Adipocyte (in vitro differentiated cells): Measurements from ENCODE around the gene DGLUCY.
"Not testable (repeated sequence)": the region's sequence is repeated elsewhere in the genome, so short reads cannot be mapped to it uniquely, and the experiment has no call there.

Experiments
- DNase-seq: peaks from one replicate; pipeline ENCODE4 v3.0.0-alpha.2; 2015; ENCODE audit warnings: low read depth
- H3K27me3 ChIP-seq: replicated peaks from 2 replicates; pipeline ENCODE4 v1.7.0; 2013; ENCODE audit warnings: mild to moderate bottlenecking, low read length, moderate library complexity; ENCODE audit not compliant: control insufficient read depth, insufficient read depth
- H3K36me3 ChIP-seq: 2 replicates; pipeline ENCODE4 v1.7.0; 2013; ENCODE audit warnings: low read length, mild to moderate bottlenecking, moderate library complexity; ENCODE audit not compliant: control insufficient read depth, insufficient read depth, severe bottlenecking
- H3K4me1 ChIP-seq: 2 replicates; pipeline ENCODE4 v1.7.0; 2013; ENCODE audit warnings: mild to moderate bottlenecking, low read length, moderate library complexity; ENCODE audit not compliant: control insufficient read depth, insufficient read depth
- H3K4me3 ChIP-seq: 2 replicates; pipeline ENCODE4 v1.7.0; 2013; ENCODE audit warnings: mild to moderate bottlenecking, low read length, moderate library complexity
- H3K9ac ChIP-seq: 2 replicates; pipeline ENCODE4 v1.7.0; 2013; ENCODE audit warnings: mild to moderate bottlenecking, low read length, moderate library complexity
- H3K9me3 ChIP-seq: 2 replicates; pipeline ENCODE4 v1.7.0; 2013; ENCODE audit warnings: mild to moderate bottlenecking, low read length, moderate library complexity; ENCODE audit not compliant: control insufficient read depth

DGLUCY gene

DNA sequence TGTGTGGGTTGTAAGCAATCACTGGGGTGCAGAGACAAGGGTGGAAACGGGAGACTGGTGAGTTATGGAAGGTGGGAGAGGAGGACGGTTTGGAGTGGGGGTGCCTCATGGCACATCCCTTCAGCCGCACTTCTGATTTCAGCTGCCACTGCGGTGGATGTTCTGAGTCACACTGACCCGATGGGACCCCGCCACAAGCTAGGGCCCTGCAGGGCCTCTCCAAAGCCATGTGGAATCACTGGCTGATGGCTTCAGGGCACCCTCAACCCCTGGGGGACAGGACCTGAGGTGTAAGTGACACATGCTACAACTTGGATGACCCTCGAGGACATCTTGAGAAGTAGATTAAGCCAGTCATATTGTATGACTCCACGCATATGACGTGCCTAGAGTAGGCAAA lies 77.0 kb downstream of the DGLUCY start:
- no peak for DNase-seq
- peaks cover 42% of the 10 kb centered on the region for H3K36me3 ChIP-seq
- no peak overlapping the region for H3K9ac ChIP-seq
- H3K4me1 ChIP-seq: peaks cover 7% of the 10 kb centered on the region
- no peaks in the 10 kb centered on the region for H3K9me3 ChIP-seq
- no peak overlapping the region for H3K4me3 ChIP-seq
- H3K27me3 ChIP-seq: no peaks in the 10 kb centered on the region

DNA sequence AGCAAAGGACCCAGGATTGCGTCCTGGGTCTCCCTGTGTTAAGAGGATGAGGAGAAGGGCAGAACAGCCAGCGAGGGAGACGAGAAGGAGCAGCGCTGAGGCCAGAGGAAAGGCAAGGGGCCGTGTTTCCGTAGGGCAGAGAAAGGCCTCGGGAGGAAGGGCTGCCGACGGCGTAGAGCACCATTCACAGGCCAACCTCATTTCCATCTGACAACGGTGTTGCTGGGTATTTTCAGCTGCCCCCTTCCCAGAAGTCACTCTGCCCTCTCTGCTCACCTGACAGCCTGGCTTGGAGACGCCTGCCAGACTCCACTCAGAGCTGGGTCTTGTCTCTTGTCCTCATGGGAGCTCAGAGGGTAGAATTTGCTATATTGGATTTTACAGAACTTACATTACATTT lies 79.2 kb downstream of the DGLUCY start:
- Histone ChIP-seq H3K9me3 (no peaks in the 10 kb centered on the region), H3K36me3 (peaks cover 51% of the 10 kb centered on the region), H3K4me1 (no peaks in the 10 kb centered on the region), H3K4me3 (no peak overlapping the region), H3K9ac (no peak overlapping the region), H3K27me3 (no peaks in the 10 kb centered on the region)
- DNase-seq: no peak

DNA sequence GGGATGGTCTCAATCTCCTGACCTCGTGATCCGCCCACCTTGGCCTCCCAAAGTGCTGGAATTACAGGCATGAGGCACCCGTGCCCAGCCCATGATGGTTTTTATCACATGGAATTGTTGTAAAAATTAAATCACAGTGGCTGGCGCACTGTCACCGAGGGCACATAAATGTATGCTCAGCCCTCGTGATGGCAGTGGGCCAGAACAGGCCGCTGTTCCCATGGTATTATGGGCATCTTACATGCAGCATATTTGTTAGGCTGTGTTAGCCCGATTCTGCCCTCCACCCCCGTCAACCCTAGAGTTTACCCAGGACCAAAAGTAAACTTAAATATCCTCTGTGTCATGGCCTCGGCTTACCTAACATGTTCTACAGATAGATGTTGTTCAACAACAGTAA lies 82.0 kb downstream of the DGLUCY start:
- no peaks in the 10 kb centered on the region for H3K4me1 ChIP-seq
- H3K36me3 ChIP-seq: peaks cover 58% of the 10 kb centered on the region
- H3K27me3 ChIP-seq: no peaks in the 10 kb centered on the region
- no peak for DNase-seq
- no peaks in the 10 kb centered on the region for H3K9me3 ChIP-seq
- no peak overlapping the region for H3K4me3 ChIP-seq
- no peak overlapping the region for H3K9ac ChIP-seq

DNA sequence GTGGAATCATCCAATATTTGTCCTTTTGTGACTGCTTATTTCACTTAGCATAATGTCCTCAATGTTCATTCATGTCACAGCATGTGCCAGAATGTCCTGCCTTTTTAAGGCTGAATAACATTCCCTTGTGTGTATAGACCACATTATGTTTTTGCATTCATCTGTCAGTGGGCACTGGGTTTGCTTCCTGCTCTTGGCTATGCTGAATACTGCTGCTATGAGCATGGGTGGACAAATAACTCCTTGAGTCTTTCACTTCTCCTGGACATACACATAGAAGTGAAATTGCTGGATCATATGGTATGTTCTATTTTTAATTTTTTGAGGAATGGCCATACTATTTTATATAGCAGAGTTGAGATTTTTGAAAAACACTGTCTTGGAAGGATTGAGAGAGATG lies 83.8 kb downstream of the DGLUCY start:
- Histone ChIP-seq H3K4me1 (peaks cover 5% of the 10 kb centered on the region), H3K9ac (no peak overlapping the region), H3K27me3 (no peaks in the 10 kb centered on the region), H3K36me3 (peaks cover 49% of the 10 kb centered on the region), H3K4me3 (no peak overlapping the region), H3K9me3 (no peaks in the 10 kb centered on the region)
- DNase-seq: no peak

- H3K9ac ChIP-seq, H3K4me3 ChIP-seq, H3K4me1 ChIP-seq, H3K9me3 ChIP-seq, DNase-seq, H3K27me3 ChIP-seq: not testable (repeated sequence)
- peaks cover 64% of the 10 kb centered on the region for H3K36me3 ChIP-seq
Observed at GRCh38 chr14:91200802-91201201, 86.9 kb downstream of the DGLUCY start.

GRCh38 chr14:91202234-91202974 lies 88.5 kb downstream of the DGLUCY start:
- DNase-seq: no peak
- peaks cover 63% of the 10 kb centered on the region for H3K36me3 ChIP-seq
- H3K27me3 ChIP-seq: no peaks in the 10 kb centered on the region
- no peak overlapping the region for H3K9ac ChIP-seq
- H3K4me1 ChIP-seq: peaks cover 5% of the 10 kb centered on the region
- H3K9me3 ChIP-seq: no peaks in the 10 kb centered on the region
- no peak overlapping the region for H3K4me3 ChIP-seq

DNA sequence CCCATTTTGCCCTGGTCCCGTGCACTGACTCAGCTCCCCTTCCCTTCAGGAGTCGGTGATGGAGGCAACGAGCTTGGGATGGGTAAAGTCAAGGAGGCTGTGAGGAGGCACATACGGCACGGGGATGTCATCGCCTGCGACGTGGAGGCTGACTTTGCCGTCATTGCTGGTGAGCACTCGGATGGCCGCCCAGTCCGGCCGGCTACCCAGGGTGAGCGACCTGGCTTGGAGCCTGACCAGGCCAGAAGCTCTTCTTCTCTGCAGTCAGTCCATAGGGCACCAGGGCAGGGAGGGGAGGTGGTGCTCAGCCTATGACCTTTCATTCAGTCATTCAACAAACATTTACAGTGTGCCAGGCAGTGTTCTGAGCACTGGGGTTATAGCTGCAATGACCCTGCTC lies 90.8 kb downstream of the DGLUCY start:
- H3K9me3 ChIP-seq: no peaks in the 10 kb centered on the region
- H3K27me3 ChIP-seq: no peaks in the 10 kb centered on the region
- no peak overlapping the region for H3K9ac ChIP-seq
- no peak for DNase-seq
- peaks cover 5% of the 10 kb centered on the region for H3K4me1 ChIP-seq
- no peak overlapping the region for H3K4me3 ChIP-seq
- H3K36me3 ChIP-seq: peaks cover 57% of the 10 kb centered on the region

GRCh38 chr14:91205459-91205858 lies 91.6 kb downstream of the DGLUCY start:
- DNase-seq: no peak
- Histone ChIP-seq H3K36me3 (peaks cover 53% of the 10 kb centered on the region), H3K9ac (no peak overlapping the region), H3K27me3 (no peaks in the 10 kb centered on the region), H3K4me1 (peaks cover 5% of the 10 kb centered on the region), H3K4me3 (no peak overlapping the region), H3K9me3 (no peaks in the 10 kb centered on the region)

DNA sequence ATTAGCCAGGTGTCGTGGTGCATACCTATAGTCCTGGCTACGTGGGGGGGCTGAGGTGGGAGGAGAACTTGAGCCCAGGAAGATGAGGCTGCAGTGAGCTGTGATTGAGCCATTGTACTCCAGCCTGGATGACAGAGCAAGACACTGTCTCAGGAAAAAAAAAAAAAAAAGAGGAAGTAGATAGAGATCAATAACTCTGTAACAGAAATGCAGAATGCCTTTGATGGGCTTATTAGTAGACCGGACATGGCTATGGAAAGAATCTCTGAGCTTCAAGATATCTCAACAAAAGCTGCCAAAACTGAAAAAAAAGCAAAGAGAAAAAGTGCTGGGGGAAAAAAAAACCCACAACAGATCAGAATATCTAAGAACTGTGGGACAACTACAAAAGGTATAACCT lies 93.1 kb downstream of the DGLUCY start:
- Histone ChIP-seq H3K9ac (no peak overlapping the region), H3K27me3 (no peaks in the 10 kb centered on the region), H3K9me3 (no peaks in the 10 kb centered on the region), H3K36me3 (peaks cover 54% of the 10 kb centered on the region), H3K4me1 (peaks cover 4% of the 10 kb centered on the region), H3K4me3 (no peak overlapping the region)
- no peak for DNase-seq

DNA sequence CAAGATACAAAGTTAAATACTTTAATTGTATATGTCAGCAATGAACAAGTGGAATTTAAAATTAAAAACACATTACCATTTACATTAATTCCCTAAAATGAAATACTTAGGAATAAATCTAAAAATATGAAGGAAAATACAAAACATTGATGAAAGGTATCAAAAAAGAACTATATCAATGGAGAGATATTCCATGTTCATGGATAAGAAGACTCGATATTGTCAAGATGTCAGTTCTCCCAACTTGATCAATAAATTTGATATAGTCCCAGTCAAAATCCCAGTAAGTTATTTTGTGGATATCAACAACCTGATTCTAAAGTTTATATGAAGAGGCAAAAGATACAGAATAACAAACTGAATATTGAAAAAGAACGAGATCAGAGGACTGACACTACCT lies 97.1 kb downstream of the DGLUCY start:
- H3K4me3 ChIP-seq: no peak overlapping the region
- no peak for DNase-seq
- H3K9me3 ChIP-seq: no peaks in the 10 kb centered on the region
- H3K9ac ChIP-seq: no peak overlapping the region
- H3K36me3 ChIP-seq: peaks cover 45% of the 10 kb centered on the region
- no peaks in the 10 kb centered on the region for H3K27me3 ChIP-seq
- no peaks in the 10 kb centered on the region for H3K4me1 ChIP-seq

- no peak overlapping the region for H3K4me3 ChIP-seq
- no peak for DNase-seq
- no peaks in the 10 kb centered on the region for H3K9me3 ChIP-seq
- no peaks in the 10 kb centered on the region for H3K27me3 ChIP-seq
- no peak overlapping the region for H3K9ac ChIP-seq
- H3K36me3 ChIP-seq: peaks cover 38% of the 10 kb centered on the region
- no peaks in the 10 kb centered on the region for H3K4me1 ChIP-seq
Observed at GRCh38 chr14:91214306-91214705, 100.4 kb downstream of the DGLUCY start.

DNA sequence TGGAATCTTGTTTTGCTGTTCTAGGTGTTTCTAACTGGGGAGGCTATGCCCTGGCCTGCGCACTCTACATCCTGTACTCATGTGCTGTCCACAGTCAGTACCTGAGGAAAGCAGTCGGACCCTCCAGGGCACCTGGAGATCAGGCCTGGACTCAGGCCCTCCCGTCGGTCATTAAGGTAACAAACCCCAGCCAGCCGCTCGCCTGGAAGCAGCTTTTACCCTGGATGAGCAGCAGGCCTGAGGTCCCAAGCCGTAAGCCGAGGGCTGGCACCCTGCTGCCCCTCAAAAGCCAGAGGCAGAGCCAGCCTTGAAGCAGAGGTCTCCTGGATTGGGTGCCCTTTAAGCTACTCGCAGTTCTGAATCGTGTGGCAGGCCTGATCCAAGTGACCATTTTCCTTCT lies 101.5 kb downstream of the DGLUCY start:
- Histone ChIP-seq H3K9me3 (no peaks in the 10 kb centered on the region), H3K4me3 (no peak overlapping the region), H3K9ac (no peak overlapping the region), H3K4me1 (no peaks in the 10 kb centered on the region), H3K36me3 (peaks cover 34% of the 10 kb centered on the region), H3K27me3 (no peaks in the 10 kb centered on the region)
- DNase-seq: no peak
